Endothelial cell (in vitro differentiated cells): Measurements from ENCODE around the gene HRG. TPM values are rescaled to one million over a fixed set of nuclear protein-coding genes. Genes with fewer than 3 reads are reported as not detected.

Experiments used
- DNase-seq: peaks from one replicate; pipeline ENCODE4 v3.0.0; 2021; ENCODE audit warnings: low spot score
- H3K27ac Mint-ChIP-seq: one replicate; pipeline ENCODE4 v1.8.0; 2021; ENCODE audit warnings: mixed read lengths, inconsistent platforms; ENCODE audit not compliant: unreplicated experiment
- H3K27me3 Mint-ChIP-seq: one replicate; pipeline ENCODE4 v1.8.0; 2021; ENCODE audit warnings: mild to moderate bottlenecking, moderate library complexity, mixed read lengths, inconsistent platforms; ENCODE audit not compliant: unreplicated experiment
- H3K36me3 Mint-ChIP-seq: one replicate; pipeline ENCODE4 v1.8.0; 2021; ENCODE audit warnings: mild to moderate bottlenecking, low read depth, mixed read lengths, inconsistent platforms; ENCODE audit not compliant: unreplicated experiment
- H3K4me1 Mint-ChIP-seq: one replicate; pipeline ENCODE4 v1.8.0; 2021; ENCODE audit warnings: mild to moderate bottlenecking, mixed read lengths, inconsistent platforms; ENCODE audit not compliant: unreplicated experiment
- H3K4me3 Mint-ChIP-seq: one replicate; pipeline ENCODE4 v1.8.0; 2021; ENCODE audit warnings: mild to moderate bottlenecking, mixed read lengths, inconsistent platforms; ENCODE audit not compliant: unreplicated experiment
- H3K9me3 Mint-ChIP-seq: one replicate; pipeline ENCODE4 v1.8.0; 2021; ENCODE audit warnings: mixed read lengths, inconsistent platforms; ENCODE audit not compliant: unreplicated experiment
- total RNA-seq: library from RNA; stranded (reverse); fragmentation: NEBNext Ultra II Directional; extraction: Animal tissue kit (Norgen Biotek cat#: 25700); gene quantifications from one replicate; pipeline ENCODE4 v1.2.1, GENCODE V29; 2021; ENCODE audit not compliant: unreplicated experiment
- TF ChIP-seq, protein P1 (sequence below): fragments of 200-600 bp; sonication (generic); IDR thresholded peaks from one replicate; pipeline ENCODE4 v1.5.0; 2021; ENCODE audit warnings: antibody characterized with exemption; ENCODE audit not compliant: unreplicated experiment

The HRG gene
- total RNA-seq, 1 donor from 2014 or later, result not detected

DNA sequence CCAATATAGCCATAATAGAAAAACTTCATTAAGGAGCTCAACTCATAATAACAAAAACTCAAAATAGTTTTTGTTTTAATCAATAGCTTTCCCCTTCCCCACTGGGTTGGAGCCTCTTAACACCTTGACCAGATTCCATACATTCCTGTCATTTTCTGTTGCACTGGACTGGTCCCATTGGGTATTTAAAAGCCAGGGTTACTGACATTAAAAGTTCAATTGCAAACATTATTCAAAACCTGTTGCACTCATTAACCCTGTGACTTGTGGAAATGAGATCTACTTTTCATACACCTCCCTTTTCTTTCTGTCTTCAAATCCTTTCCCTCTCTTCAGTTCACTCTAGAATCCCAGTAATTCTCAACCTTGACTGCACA lies 1.7 kb upstream of the HRG start:
- Mint-ChIP-seq H3K4me1 (peaks cover 23% of the 10 kb centered on the region), H3K27me3 (peaks cover 9% of the 10 kb centered on the region), H3K9me3 (no peaks in the 10 kb centered on the region), H3K27ac (no peak overlapping the region), H3K36me3 (no peaks in the 10 kb centered on the region), H3K4me3 (no peak overlapping the region)
- no peak for DNase-seq
- TF ChIP-seq, protein P1, sequence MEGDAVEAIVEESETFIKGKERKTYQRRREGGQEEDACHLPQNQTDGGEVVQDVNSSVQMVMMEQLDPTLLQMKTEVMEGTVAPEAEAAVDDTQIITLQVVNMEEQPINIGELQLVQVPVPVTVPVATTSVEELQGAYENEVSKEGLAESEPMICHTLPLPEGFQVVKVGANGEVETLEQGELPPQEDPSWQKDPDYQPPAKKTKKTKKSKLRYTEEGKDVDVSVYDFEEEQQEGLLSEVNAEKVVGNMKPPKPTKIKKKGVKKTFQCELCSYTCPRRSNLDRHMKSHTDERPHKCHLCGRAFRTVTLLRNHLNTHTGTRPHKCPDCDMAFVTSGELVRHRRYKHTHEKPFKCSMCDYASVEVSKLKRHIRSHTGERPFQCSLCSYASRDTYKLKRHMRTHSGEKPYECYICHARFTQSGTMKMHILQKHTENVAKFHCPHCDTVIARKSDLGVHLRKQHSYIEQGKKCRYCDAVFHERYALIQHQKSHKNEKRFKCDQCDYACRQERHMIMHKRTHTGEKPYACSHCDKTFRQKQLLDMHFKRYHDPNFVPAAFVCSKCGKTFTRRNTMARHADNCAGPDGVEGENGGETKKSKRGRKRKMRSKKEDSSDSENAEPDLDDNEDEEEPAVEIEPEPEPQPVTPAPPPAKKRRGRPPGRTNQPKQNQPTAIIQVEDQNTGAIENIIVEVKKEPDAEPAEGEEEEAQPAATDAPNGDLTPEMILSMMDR, result no peak

DNA sequence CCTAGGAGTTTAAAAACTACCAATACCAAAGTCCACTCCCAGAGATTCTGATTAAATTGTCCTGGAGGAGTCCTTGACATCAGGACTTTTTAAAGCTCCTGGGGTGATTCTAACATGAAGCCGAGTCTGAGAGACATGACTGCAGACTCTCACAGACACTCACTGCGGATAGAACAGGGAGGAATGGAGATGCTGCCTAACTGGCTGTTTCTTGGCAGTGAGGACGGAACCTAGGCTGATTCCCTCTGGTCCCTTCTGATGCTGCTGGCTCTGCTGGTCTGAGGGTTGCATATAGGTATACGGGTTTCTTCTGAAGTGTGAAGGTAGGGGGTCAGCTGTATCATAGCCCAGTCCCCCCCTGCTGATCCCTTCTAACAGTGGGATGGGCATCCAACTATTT lies 1.3 kb upstream of the HRG start:
- Mint-ChIP-seq H3K36me3 (no peaks in the 10 kb centered on the region), H3K9me3 (no peaks in the 10 kb centered on the region), H3K4me1 (peaks cover 23% of the 10 kb centered on the region), H3K27ac (no peak overlapping the region), H3K27me3 (peaks cover 9% of the 10 kb centered on the region), H3K4me3 (no peak overlapping the region)
- DNase-seq, result no peak
- TF ChIP-seq, protein P1, result no peak

DNA sequence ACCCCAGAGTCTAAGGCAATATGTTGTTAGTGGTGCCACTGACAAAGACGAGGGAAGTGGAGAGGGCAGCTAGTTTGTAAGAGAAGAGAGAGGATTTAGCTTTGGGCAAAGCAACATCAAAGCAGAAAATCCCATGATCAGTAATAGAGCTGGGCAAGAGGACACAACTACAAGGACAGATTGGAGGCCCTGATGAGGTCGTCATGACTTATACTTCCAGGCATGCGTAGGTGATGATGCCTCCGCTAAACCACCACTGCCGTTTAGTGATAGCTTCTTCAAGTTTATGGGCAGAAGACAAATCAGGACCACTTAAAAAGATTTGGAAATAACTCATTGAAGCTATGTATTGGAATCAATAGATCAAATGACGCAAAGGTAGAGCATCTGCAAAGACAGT lies 2.6 kb downstream of the HRG start:
- TF ChIP-seq, protein P1, result no peak
- Mint-ChIP-seq H3K4me3 (no peak overlapping the region), H3K9me3 (no peaks in the 10 kb centered on the region), H3K4me1 (peaks cover 6% of the 10 kb centered on the region), H3K27ac (no peak overlapping the region), H3K36me3 (no peaks in the 10 kb centered on the region), H3K27me3 (peaks cover 5% of the 10 kb centered on the region)
- no peak for DNase-seq

DNA sequence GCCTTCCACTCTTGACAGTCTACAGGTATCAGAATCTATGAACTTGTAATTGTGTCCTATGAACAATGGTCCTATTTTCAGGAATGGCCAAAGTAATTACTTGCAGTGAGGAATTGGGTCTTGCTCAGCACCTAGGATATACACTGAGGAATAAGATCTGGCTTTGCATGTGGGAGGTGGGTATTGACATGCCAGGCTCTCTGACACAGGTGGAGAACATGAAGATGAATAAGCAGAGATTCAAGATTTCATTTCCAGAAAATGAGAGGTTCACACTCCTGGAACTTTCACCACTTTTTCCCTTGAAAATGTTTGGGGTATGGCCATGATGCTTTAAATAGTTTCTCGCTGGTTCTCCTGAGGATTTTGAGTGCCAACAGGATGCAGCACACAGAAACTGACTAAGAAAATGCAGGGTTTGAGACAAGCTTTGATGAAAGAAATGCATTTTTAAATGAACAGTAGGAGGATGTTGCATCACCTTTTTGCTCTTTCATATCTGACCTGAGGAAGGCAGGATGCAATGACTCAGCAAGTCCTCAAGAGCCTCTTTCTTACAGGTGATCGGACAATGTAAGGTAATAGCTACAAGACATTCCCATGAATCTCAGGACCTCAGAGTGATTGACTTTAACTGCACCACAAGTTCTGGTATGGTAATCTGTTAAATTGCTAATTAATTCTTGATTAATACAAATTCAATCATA lies 3.7 kb downstream of the HRG start:
- H3K4me1 Mint-ChIP-seq, result no peaks in the 10 kb centered on the region
- H3K36me3 Mint-ChIP-seq, result no peaks in the 10 kb centered on the region
- H3K27ac Mint-ChIP-seq, result no peak overlapping the region
- no peak for DNase-seq
- peaks cover 3% of the 10 kb centered on the region for H3K27me3 Mint-ChIP-seq
- H3K4me3 Mint-ChIP-seq, result no peak overlapping the region
- TF ChIP-seq, protein P1, result no peak
- H3K9me3 Mint-ChIP-seq, result no peaks in the 10 kb centered on the region

DNA sequence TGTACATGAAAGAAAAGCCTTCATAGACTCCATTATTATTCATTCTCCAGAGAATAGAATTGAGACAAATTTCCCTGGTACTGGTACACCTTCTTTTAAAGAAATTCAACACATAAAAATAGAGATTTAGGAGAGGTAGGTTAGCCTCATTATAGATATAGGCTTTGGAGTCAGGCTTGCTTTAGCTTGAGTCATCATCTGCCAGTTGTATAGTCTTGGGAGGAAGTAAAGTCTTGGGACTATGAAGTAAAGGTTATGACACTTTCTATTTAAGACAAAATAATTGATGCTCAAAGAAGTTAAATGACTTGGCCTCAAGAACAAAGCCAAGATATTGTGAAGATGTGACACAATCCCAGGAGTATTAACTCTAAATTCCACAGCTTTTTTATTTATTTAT lies 4.3 kb downstream of the HRG start:
- H3K9me3 Mint-ChIP-seq, result no peaks in the 10 kb centered on the region
- DNase-seq, result no peak
- peaks cover 3% of the 10 kb centered on the region for H3K27me3 Mint-ChIP-seq
- no peak overlapping the region for H3K4me3 Mint-ChIP-seq
- TF ChIP-seq, protein P1, result no peak
- H3K36me3 Mint-ChIP-seq, result no peaks in the 10 kb centered on the region
- no peak overlapping the region for H3K27ac Mint-ChIP-seq
- no peaks in the 10 kb centered on the region for H3K4me1 Mint-ChIP-seq
